HG02840 (cell line): ENCODE measurements around the gene TAF1L.

Experiments used
- ATAC-seq: cut with Tn5 transposase; IDR thresholded peaks from one replicate; pipeline ENCODE4 v1.9.1; 2021; ENCODE audit warnings: mild to moderate bottlenecking, moderate library complexity, moderate number of reproducible peaks; ENCODE audit not compliant: unreplicated experiment, low FRiP score

The TAF1L gene

DNA sequence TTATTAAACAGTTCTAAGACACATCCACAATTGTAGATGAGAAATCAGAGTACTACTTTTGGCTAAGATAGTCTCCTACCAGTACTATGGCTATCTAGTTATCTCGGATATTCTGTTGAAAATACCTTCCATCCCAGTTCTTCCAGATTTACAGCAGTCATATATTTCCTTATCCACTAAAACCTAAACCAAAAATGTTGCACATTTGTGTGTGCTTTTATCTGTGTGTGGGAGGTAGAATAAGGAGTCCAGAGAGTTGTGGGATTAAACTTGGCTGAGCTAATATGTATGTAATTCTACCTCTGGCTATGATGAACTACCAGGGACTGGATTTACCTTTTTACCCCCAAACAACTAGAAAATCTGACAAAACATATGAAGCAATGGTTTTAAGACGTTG, 45.0 kb downstream of the TAF1L start:
- ATAC-seq, result no peak

DNA sequence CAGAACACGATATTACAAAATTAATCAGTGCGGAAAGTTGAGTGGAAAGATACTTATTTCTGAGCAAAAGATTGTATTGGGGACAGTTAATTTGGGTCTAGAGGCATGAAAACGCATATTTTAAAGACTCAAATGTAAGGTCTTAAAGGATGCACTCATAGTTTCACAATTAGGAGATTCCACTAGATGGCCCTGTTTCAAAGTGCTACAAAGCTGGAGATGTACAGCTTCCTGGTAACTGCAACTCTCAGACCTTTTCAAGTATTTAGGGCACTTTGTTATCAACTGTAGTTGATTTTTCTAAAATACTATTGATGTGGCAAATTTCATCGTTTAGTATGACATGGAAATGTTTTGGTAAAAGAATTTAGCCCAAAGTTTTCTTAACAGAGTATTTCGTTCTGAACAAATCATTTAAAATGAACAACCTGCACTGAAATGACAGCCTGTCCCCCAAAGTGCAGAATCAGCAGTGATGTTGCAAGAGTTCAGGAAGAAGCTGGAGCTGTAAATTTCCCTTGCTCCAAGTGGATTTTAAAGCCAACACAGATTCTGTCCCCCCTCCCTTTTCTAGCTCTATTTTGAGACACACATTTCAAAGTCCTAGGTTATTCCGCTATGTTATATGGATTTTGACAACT, 46.3 kb downstream of the TAF1L start:
- ATAC-seq, result no peak

DNA sequence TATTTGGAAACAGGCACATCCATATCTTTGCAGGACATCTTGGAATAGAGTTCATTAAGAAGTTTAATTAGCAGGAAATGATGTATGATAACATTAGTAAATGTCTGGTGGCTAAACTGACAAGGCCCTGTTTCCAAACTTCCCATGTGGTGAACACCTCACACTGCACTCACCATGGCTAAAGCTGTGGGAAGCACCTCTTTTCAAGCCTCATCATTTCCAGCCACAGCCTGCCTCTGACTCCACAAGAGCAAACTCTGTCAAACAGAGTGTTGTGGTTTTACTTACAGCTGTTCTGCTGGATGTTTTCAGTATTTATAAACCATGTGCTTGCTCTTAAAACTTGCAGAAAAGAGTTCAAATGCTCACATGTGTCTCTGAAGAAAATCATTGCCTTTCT, 47.6 kb downstream of the TAF1L start:
- ATAC-seq, result no peak

DNA sequence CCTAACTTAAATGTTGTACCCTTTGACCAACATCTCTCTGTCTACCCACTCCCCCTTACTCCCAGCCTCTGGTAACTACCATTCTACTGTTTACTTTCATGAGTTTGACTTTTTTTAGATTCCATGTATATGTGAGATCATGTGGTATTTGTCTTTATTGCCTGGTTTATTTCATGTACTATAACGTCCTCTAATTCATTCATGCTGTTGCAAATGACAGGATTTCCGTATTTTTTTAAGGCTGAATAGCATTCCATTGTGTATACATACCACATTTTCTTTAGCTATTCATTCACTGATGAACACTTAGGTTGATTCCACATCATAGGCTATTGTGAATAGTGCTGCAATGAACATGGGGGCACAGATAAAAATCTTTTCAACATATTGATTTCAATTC, 50.7 kb downstream of the TAF1L start:
- ATAC-seq, result no peak

DNA sequence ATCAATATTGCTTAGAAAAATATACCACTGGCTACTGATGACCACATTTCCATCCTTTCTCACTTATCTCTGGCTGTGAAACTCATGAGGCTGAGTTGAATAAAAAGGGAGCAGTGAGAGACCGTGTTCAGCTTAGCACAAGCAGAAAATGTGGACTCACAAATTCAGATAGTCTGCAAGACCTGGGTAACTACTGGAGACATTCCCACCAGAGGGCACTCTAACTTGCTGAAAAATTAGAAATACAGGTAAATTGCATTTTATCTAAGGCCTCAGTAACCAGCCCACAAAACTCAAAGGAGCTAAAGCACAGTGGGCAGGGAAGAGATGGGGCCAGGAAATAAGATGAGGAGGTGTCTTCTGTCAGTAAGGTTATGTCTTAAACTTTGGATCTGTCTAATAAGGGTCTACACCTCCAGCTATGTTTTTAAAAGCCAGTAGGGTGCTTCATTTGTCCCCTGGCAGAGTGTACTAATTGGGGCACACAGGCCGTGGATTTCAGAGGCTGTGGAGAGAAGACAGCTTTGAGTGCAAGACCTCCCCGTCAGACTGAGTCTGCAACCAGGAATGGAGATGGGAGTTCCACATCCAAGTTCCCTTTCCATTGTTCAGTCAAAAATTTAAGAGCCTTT, 53.8 kb downstream of the TAF1L start:
- no peak for ATAC-seq

DNA sequence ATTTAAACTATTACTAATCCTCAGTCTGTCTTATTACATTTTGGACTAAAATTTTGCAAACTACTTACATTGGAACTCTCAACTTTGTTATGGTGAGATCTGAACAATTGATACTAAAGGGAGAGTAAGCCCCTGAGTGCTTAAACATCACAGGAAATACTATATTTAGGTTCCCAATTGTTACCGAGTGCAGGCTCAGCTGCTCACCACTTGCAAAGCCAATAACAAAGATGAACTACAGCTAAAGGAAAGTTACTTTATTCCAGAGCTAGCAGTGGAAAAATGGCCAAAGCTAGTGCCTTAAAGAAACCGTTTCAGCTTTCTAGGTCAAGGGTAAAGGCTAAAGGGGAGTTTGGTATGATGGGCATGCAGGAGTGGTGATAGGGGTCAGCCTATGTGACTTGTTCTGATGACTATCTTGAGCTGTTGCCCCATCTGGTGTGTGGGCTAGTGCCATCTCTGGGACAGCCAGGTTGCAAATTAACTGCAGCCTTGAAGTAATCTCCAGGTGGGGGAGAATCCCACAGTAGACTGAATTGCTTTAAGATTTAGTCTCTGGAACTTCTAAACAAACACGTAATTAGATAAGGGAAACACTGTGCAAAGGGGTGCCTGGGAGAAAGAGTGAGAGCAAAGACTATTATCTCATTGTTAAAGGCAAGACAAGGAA, 54.7 kb downstream of the TAF1L start:
- ATAC-seq, result no peak

DNA sequence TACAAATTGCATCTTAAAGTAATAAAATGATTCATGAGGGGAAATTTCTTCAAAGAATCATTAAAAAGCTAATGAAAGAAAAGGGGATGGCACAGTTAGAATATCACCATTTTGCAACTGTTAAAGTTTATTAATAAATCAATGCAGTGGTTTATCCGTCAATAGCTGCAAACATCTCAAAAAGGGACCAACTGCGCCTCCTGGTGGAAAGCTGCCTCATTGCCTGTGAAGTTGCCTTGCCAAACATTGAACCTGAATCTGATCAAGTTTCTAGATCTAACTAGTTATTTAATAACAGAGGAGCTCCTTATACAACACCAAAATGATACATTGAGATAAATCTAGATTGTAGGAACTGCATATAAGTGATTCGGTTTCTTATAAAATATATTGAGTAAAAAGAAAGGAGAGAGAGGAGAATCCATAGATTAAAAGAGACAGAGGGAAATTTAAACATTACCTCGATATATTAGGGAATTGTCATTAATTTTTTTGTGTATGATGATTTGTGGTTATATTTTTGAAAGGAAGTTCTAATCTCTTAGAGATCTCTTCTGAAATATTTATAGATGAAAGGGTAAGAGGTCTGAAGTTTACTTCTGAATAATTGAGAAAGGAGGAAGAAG, 55.6 kb downstream of the TAF1L start:
- no peak for ATAC-seq
